ENCODE data around the gene SGSM1. TPM values are rescaled to one million over a fixed set of nuclear protein-coding genes. Genes with fewer than 3 reads are reported as not detected.

Gene SGSM1
- total RNA-seq, 1 experiment from 2014 or later, result 5.1 TPM

DNA sequence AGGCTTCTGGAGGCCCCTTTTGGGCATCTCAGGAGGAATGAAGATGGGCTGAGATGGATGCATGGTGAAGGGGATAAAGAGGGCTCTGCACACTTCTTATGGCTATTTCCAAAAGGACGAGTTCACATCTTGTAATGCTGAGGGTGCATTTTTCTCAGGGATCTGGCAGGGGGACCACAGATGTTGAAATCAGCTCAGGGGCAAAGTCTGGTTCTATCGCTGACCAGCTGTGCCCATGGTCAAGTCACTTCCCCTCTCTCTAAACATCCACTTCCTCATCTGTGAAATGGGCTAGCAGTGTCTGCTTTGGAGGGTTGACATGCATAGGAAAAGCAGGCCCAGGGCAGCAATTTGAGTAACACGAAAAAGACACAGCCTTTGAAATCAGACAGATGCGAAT is 114.0 kb downstream of the SGSM1 start (continued):
- TF ChIP-seq, protein P1, sequence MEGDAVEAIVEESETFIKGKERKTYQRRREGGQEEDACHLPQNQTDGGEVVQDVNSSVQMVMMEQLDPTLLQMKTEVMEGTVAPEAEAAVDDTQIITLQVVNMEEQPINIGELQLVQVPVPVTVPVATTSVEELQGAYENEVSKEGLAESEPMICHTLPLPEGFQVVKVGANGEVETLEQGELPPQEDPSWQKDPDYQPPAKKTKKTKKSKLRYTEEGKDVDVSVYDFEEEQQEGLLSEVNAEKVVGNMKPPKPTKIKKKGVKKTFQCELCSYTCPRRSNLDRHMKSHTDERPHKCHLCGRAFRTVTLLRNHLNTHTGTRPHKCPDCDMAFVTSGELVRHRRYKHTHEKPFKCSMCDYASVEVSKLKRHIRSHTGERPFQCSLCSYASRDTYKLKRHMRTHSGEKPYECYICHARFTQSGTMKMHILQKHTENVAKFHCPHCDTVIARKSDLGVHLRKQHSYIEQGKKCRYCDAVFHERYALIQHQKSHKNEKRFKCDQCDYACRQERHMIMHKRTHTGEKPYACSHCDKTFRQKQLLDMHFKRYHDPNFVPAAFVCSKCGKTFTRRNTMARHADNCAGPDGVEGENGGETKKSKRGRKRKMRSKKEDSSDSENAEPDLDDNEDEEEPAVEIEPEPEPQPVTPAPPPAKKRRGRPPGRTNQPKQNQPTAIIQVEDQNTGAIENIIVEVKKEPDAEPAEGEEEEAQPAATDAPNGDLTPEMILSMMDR (IDR thresholded peaks at IDR 0.05 in 2 of 3, conservative IDR thresholded peaks at IDR 0.05 in 1 of 3; ENCODE audit: borderline replicate concordance in 1 of 3, insufficient read depth in 1 of 3, low read depth in 2 of 3, low read length in 2 of 3), result no peak
- TF ChIP-seq, protein P2, sequence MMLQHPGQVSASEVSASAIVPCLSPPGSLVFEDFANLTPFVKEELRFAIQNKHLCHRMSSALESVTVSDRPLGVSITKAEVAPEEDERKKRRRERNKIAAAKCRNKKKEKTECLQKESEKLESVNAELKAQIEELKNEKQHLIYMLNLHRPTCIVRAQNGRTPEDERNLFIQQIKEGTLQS (IDR thresholded peaks at IDR 0.05), result no peak
- TF ChIP-seq, protein P3, sequence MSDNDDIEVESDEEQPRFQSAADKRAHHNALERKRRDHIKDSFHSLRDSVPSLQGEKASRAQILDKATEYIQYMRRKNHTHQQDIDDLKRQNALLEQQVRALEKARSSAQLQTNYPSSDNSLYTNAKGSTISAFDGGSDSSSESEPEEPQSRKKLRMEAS (IDR thresholded peaks at IDR 0.05), result no peak
- TF ChIP-seq JUND (IDR thresholded peaks at IDR 0.05), result no peak
- TF ChIP-seq POLR2A (IDR thresholded peaks at IDR 0.05; ENCODE audit: borderline replicate concordance, extremely low read depth, insufficient read depth, insufficient read length), result no peak
- no peak for TF ChIP-seq TCF7L2 (IDR thresholded peaks at IDR 0.05; ENCODE audit: borderline replicate concordance, extremely low read depth, insufficient read depth, insufficient read length)
- no peak for TF ChIP-seq SIN3A (IDR thresholded peaks at IDR 0.05; ENCODE audit: low read depth)
- TF ChIP-seq POLR2AphosphoS5 (IDR thresholded peaks at IDR 0.05; ENCODE audit: low read depth, low read length), result no peak

DNA sequence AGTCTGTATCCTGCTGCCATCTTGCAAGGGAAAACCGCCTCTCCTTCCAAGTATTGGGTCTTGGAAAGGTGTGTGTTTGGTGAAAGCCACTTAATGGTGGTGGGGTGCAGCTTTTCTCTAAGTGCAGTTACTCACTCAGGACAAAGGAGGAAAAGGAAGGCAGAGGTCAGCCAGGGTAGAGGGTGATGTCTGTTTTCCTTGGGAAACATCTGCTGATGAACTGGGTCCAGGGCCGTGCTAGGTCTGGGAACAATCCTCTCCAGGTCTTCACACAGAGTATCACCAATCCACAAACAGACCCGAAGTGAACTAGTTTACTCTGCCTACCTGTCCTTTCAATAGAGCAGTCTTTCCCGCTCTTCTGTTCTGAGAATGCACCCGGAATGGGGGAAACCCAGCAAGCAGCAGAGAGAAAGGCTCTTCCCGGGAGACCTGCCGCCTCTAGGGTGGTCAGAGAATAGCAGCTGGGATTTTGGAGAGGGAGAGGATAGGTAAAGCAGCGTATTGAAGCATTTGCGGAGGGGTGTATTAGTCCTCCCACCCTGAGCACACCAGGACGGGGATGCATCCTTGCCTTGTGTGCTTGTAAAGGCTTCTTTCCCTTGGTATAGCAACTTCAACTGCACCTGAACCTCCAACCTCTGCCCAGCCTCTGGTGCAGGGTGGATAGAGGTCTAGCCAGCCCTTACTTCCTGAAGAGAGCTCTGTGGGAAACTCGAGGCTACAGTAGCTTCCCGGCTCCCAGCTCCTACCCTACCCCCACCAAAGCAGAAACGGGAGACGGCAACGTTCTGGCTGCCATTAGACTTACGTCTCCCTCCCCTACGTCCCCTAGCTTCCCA is 119.8 kb downstream of the SGSM1 start:
- Histone ChIP-seq H3K79me2 (ENCODE audit: insufficient read depth, low read length) (no peaks in the 10 kb centered on the region), H2AFZ (ENCODE audit: low read depth, low read length, poor library complexity, severe bottlenecking) (no peak overlapping the region), H3K9me2 (ENCODE audit: insufficient read depth) (no peaks in the 10 kb centered on the region), H3K9me3 (ENCODE audit: control insufficient read depth in 1 of 2, insufficient read depth in 1 of 2, low read depth in 1 of 2, low read length in 2 of 2) (no peaks in the 10 kb centered on the region), H3K4me2 (ENCODE audit: low read length) (no peak overlapping the region), H3K36me3 (ENCODE audit: control insufficient read depth in 1 of 2, insufficient read depth in 2 of 2, low read length in 2 of 2) (no peaks in the 10 kb centered on the region), H3K4me3 (replicated peaks in 1 of 2; ENCODE audit: low read depth in 1 of 2, low read length in 2 of 2) (no peak overlapping the region), H3K27me3 (ENCODE audit: insufficient read depth, low read length) (peaks cover 5% of the 10 kb centered on the region; the same call in 1 of the 2 replicates), H3K27ac (ENCODE audit: low read depth, low read length) (no peak overlapping the region), H3K4me1 (ENCODE audit: control insufficient read depth in 1 of 2, insufficient read depth in 2 of 2, low read length in 2 of 2) (peaks cover 7 to 11% of the 10 kb centered on the region in 2 experiments), H4K20me1 (ENCODE audit: insufficient read depth) (no peaks in the 10 kb centered on the region), H3K9ac (ENCODE audit: low read length) (no peak overlapping the region)
- intact Hi-C loops (cut with micrococcal nuclease), result no loop called here
- ChIA-PET CTCF (no interaction called here), POLR2A (no interaction called here), RAD21 (ENCODE audit: low non-redundant PET in 1 of 2, low total read pairs in 2 of 2, uncharacterized antibody in 2 of 2, unreplicated experiment in 2 of 2) (interaction anchor here in 1 of 2 experiments (1.4 kb wide), 1 partner anchor 11 kb away, joined by 3 read pairs; no protein-coding TSS in a partner anchor)
- ATAC-seq (no peak), DNase-seq (ENCODE audit: low read depth, low spot score) (no peak)
- TF ChIP-seq CBX3 (IDR thresholded peaks at IDR 0.05; ENCODE audit: low read depth) (no peak), TCF7L2 (IDR thresholded peaks at IDR 0.05; ENCODE audit: borderline replicate concordance, extremely low read depth, insufficient read depth, insufficient read length) (no peak)
- BruUV-seq (replicated peaks), result no TSS peak
